ENCODE data around the gene COL6A6.

Gene COL6A6

DNA sequence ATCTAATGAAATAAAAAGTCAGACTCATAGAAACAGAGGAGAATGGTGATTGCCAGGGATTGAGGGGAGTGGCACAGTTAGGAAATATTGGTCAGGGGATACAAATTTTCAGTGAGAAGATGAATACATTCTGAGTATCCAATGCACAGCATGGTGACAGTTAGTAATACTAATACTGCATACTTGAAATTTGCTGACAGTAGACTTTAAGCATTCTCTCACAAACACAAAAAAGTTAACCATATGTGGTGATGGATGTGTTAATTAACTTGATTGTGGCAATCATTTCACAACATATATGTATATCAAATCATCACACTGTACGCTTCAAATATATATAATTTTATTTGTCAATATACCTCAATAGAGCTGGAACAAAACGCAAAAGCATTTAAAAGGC, 9.2 kb upstream of the COL6A6 start:
- H3K36me3 ChIP-seq (ENCODE audit: control insufficient read depth, insufficient read depth, low read length) = no peaks in the 10 kb centered on the region
- H3K9me3 ChIP-seq (ENCODE audit: control insufficient read depth, low read length) = no peaks in the 10 kb centered on the region
- H3K4me1 ChIP-seq (ENCODE audit: control insufficient read depth, insufficient read depth, low read length) = no peaks in the 10 kb centered on the region
- no peak overlapping the region for H3K9ac ChIP-seq (ENCODE audit: low read length)
- H3K27me3 ChIP-seq (ENCODE audit: control insufficient read depth, insufficient read depth, low read length) = no peaks in the 10 kb centered on the region
- no peak overlapping the region for H3K4me3 ChIP-seq (ENCODE audit: low read length)

DNA sequence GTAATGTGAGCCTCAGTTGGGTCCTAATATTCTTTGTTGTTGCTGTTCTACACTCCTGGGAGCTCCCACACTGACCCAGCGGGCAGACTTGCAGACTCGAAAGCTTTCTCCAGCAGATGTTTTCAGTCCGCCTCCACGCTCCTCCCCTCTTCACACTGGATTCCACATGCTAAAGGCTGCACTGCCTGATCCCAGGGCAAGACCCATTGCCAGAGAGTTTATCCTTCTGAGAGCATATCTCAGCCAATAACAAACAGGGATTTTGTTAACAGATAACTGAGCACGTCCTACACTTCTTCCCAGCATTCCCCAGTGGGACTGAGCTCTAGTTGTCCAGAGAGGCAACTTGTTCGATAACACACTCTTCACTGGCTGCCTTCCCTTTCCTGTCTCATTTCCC, 8.0 kb upstream of the COL6A6 start:
- Histone ChIP-seq H3K4me1 (ENCODE audit: control insufficient read depth, insufficient read depth, low read length) (no peaks in the 10 kb centered on the region), H3K9me3 (ENCODE audit: control insufficient read depth, low read length) (no peaks in the 10 kb centered on the region), H3K36me3 (ENCODE audit: control insufficient read depth, insufficient read depth, low read length) (no peaks in the 10 kb centered on the region), H3K27me3 (ENCODE audit: control insufficient read depth, insufficient read depth, low read length) (no peaks in the 10 kb centered on the region), H3K4me3 (ENCODE audit: low read length) (no peak overlapping the region), H3K9ac (ENCODE audit: low read length) (no peak overlapping the region)

DNA sequence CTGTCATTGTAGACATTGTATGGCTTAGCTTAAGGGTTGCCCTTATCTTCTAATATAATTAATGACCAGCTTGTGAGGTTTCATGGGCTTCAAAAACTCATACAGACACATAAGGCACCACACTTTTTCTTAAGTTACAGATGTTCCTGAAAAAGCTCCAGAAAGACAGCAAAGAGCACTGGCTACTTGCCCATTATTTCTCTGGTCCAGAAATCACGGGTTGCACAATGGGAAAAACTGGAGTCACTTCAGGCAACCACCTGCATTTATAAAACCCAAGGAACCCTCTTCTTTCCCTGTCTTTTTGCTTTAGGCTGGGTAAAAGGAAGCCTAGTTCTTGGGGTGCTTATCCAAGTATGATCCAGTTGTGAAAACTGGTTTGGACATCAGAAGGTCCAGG, 2.3 kb upstream of the COL6A6 start:
- H3K36me3 ChIP-seq (ENCODE audit: control insufficient read depth, insufficient read depth, low read length) = no peaks in the 10 kb centered on the region
- peaks cover 12% of the 10 kb centered on the region for H3K27me3 ChIP-seq (ENCODE audit: control insufficient read depth, insufficient read depth, low read length)
- H3K9me3 ChIP-seq (ENCODE audit: control insufficient read depth, low read length) = no peaks in the 10 kb centered on the region
- H3K9ac ChIP-seq (ENCODE audit: low read length) = no peak overlapping the region
- H3K4me1 ChIP-seq (ENCODE audit: control insufficient read depth, insufficient read depth, low read length) = no peaks in the 10 kb centered on the region
- no peak overlapping the region for H3K4me3 ChIP-seq (ENCODE audit: low read length)

DNA sequence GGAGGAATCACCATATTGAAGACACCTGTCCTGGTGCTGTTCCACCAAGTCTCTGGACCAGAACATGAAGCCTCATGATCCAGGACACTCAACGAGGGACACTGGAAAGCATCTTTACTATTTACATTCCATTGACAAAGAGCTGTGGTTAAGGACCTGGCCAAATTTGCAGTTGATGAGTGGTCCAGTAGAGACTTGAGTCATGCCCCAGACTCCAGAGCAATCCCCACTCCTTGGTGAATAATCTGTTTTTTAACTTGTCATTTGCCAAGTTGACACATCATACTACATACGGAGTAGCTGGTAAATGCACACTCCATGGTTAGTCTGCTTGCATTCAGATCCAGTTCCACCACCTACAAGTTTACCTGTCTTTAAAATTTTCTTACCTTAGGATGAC, 1.2 kb upstream of the COL6A6 start:
- Histone ChIP-seq H3K4me3 (ENCODE audit: low read length) (no peak overlapping the region), H3K36me3 (ENCODE audit: control insufficient read depth, insufficient read depth, low read length) (no peaks in the 10 kb centered on the region), H3K9ac (ENCODE audit: low read length) (no peak overlapping the region), H3K27me3 (ENCODE audit: control insufficient read depth, insufficient read depth, low read length) (peaks cover 12% of the 10 kb centered on the region), H3K4me1 (ENCODE audit: control insufficient read depth, insufficient read depth, low read length) (no peaks in the 10 kb centered on the region), H3K9me3 (ENCODE audit: control insufficient read depth, low read length) (no peaks in the 10 kb centered on the region)

DNA sequence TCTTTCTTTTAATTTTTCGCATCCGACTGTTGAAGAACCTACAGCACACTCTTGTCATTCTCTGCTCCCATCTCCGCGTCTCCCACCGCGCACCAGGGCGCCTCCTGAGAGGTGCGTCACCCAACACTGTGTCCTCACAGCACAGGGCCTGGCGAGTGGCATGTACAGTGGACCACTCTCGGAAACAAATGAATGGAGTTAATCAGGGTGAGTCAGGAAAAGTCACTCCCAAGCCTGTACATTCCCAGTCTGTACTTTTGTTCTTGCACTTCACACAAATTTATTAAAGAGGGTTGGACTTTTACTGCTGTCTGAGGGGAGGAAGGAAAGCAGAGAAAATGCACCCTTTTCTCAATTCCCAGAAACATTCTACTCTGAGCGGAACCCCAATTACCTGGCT, 625 bp downstream of the COL6A6 start:
- no peaks in the 10 kb centered on the region for H3K36me3 ChIP-seq (ENCODE audit: control insufficient read depth, insufficient read depth, low read length)
- H3K4me3 ChIP-seq (ENCODE audit: low read length) = no peak overlapping the region
- H3K9me3 ChIP-seq (ENCODE audit: control insufficient read depth, low read length) = no peaks in the 10 kb centered on the region
- peaks cover 12% of the 10 kb centered on the region for H3K27me3 ChIP-seq (ENCODE audit: control insufficient read depth, insufficient read depth, low read length)
- no peaks in the 10 kb centered on the region for H3K4me1 ChIP-seq (ENCODE audit: control insufficient read depth, insufficient read depth, low read length)
- H3K9ac ChIP-seq (ENCODE audit: low read length) = no peak overlapping the region

DNA sequence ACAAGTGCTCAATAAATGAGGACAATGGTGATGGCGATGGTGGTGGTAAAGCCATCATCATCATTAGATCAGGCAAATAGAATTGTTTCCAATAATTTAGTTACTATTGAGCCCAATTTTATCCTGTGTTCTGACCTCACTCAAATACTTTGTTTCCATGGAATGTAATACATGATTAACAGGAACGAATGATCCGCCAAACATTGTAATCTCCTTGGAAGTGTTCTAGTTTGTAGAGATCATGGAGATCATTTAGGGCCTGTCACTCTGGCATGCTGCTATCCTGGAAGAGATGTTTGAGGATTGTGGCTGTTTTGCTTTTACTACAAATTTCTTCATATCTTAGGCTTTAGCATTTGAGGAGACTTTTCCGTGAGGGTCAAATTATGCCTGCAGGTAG, 2.8 kb downstream of the COL6A6 start:
- Histone ChIP-seq H3K4me1 (ENCODE audit: control insufficient read depth, insufficient read depth, low read length) (no peaks in the 10 kb centered on the region), H3K9ac (ENCODE audit: low read length) (no peak overlapping the region), H3K27me3 (ENCODE audit: control insufficient read depth, insufficient read depth, low read length) (peaks cover 12% of the 10 kb centered on the region), H3K4me3 (ENCODE audit: low read length) (no peak overlapping the region), H3K9me3 (ENCODE audit: control insufficient read depth, low read length) (no peaks in the 10 kb centered on the region), H3K36me3 (ENCODE audit: control insufficient read depth, insufficient read depth, low read length) (no peaks in the 10 kb centered on the region)

DNA sequence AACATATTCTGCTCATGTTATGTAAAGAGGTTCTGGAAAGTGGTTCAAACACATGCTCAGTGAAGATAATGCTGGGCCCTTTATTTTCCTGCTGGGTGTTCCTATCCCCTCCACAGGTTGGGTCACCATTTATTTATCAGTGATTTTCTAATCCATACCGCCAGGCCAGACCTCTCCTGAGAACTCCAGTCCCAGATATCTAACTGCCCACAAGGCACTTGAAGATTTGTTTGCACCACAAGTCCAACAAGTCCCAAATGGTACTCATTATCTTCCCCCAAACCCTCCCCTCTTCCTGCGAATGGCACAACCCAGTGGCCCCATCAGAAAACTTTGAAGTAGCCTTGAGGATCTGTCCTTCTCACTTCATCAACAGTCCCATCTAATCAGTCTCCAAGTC, 5.4 kb downstream of the COL6A6 start:
- H3K4me3 ChIP-seq (ENCODE audit: low read length) = no peak overlapping the region
- H3K9me3 ChIP-seq (ENCODE audit: control insufficient read depth, low read length) = no peaks in the 10 kb centered on the region
- no peak overlapping the region for H3K9ac ChIP-seq (ENCODE audit: low read length)
- no peaks in the 10 kb centered on the region for H3K36me3 ChIP-seq (ENCODE audit: control insufficient read depth, insufficient read depth, low read length)
- no peaks in the 10 kb centered on the region for H3K27me3 ChIP-seq (ENCODE audit: control insufficient read depth, insufficient read depth, low read length)
- no peaks in the 10 kb centered on the region for H3K4me1 ChIP-seq (ENCODE audit: control insufficient read depth, insufficient read depth, low read length)

DNA sequence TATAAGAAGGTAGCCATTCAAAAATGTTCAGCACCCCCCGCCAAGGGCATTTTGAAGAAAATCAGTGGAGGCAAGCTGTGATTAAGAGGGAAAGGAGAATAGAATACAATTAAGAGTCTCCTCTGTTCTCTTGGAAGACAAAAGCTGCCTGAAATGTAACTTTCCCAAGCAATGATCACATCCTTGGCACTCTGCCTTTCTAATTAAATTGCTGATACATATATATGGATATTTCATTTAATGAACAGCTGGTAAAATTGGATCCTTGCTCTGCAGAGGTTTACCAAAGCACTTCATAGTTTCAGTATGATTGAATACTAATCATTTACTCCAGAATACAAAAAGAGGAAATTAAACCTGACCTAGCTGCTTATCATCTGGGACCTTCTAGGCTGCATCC, 10.4 kb downstream of the COL6A6 start:
- H3K27me3 ChIP-seq (ENCODE audit: control insufficient read depth, insufficient read depth, low read length) = no peaks in the 10 kb centered on the region
- H3K9me3 ChIP-seq (ENCODE audit: control insufficient read depth, low read length) = no peaks in the 10 kb centered on the region
- H3K36me3 ChIP-seq (ENCODE audit: control insufficient read depth, insufficient read depth, low read length) = no peaks in the 10 kb centered on the region
- H3K4me1 ChIP-seq (ENCODE audit: control insufficient read depth, insufficient read depth, low read length) = no peaks in the 10 kb centered on the region
- H3K4me3 ChIP-seq (ENCODE audit: low read length) = no peak overlapping the region
- H3K9ac ChIP-seq (ENCODE audit: low read length) = no peak overlapping the region

DNA sequence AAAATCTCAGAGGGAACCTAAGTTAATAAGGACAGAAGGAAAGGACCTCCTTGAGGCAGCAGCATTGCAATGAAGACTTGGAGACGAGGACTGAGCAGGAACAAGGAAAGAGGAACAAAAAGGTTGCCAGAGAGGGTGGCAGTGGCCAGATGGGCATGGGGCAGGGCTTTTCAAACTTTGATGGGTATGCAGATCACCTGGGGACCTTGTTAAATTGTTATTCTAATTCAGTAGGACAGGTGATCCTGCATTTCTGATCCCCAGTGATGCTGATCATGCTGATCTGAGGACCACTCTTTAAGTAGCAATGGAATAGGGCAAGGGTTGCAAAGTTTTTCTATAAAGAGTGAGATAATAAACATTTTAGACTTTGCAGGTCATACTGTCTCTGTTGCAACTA, 11.1 kb downstream of the COL6A6 start:
- Histone ChIP-seq H3K9me3 (ENCODE audit: control insufficient read depth, low read length) (no peaks in the 10 kb centered on the region), H3K9ac (ENCODE audit: low read length) (no peak overlapping the region), H3K27me3 (ENCODE audit: control insufficient read depth, insufficient read depth, low read length) (no peaks in the 10 kb centered on the region), H3K36me3 (ENCODE audit: control insufficient read depth, insufficient read depth, low read length) (no peaks in the 10 kb centered on the region), H3K4me3 (ENCODE audit: low read length) (no peak overlapping the region), H3K4me1 (ENCODE audit: control insufficient read depth, insufficient read depth, low read length) (no peaks in the 10 kb centered on the region)

DNA sequence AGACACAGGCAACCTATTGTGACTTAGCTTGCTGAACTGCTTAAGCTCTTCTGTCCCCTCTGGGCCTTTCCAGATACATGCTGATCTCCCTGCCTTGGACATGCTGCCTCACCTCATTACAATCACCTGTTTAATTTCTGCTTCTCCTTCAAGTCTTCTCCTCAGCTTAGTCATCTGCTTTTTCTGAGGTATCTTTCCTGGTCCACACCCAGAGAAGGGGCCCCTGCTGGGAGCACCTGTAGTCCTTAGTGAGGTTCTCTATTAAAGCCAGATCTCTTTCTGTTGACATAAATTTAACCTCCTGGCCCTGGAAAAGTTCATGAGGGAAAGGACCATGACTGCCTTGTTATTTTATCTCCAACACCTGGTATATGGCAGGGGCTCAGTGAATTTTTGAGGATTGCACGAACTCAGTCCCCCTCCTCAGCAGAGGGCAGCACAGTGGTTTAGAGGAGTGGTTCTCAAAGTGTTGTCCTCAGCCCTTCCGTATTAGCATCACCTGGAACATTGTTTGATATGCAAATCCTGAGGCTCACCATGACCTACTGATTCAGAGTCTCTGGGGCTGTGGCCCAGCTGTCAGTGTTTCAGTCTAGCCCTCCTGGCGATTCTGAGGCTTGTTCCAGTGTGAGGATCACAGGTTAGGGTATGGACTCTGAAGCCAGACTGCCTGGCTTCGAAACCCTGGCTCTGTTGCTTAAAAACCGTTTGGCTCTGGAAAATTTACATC, 12.7 kb downstream of the COL6A6 start:
- no peak overlapping the region for H3K9ac ChIP-seq (ENCODE audit: low read length)
- H3K4me1 ChIP-seq (ENCODE audit: control insufficient read depth, insufficient read depth, low read length) = no peaks in the 10 kb centered on the region
- no peak overlapping the region for H3K4me3 ChIP-seq (ENCODE audit: low read length)
- no peaks in the 10 kb centered on the region for H3K9me3 ChIP-seq (ENCODE audit: control insufficient read depth, low read length)
- H3K27me3 ChIP-seq (ENCODE audit: control insufficient read depth, insufficient read depth, low read length) = no peaks in the 10 kb centered on the region
- no peaks in the 10 kb centered on the region for H3K36me3 ChIP-seq (ENCODE audit: control insufficient read depth, insufficient read depth, low read length)

DNA sequence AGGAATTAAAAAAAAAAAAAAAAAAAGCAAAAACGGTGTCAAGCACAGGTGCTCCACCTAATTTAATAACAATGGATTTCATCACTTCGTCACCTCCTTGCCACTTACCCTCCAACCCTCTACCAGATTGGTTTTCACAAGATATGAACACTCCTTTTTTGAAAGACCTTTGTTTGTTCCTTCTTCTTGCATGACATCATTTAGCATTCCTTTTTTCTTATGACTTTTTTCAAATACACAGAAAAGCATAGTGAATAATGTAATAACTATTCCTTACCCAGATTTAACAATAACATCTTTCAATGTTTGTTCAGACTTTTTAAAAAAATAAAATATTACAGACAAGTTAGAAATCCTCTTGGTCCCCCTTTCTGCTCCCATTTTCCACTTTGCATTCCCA, 16.3 kb downstream of the COL6A6 start:
- no peaks in the 10 kb centered on the region for H3K36me3 ChIP-seq (ENCODE audit: control insufficient read depth, insufficient read depth, low read length)
- no peaks in the 10 kb centered on the region for H3K4me1 ChIP-seq (ENCODE audit: control insufficient read depth, insufficient read depth, low read length)
- no peak overlapping the region for H3K9ac ChIP-seq (ENCODE audit: low read length)
- H3K4me3 ChIP-seq (ENCODE audit: low read length) = no peak overlapping the region
- no peaks in the 10 kb centered on the region for H3K9me3 ChIP-seq (ENCODE audit: control insufficient read depth, low read length)
- no peaks in the 10 kb centered on the region for H3K27me3 ChIP-seq (ENCODE audit: control insufficient read depth, insufficient read depth, low read length)

DNA sequence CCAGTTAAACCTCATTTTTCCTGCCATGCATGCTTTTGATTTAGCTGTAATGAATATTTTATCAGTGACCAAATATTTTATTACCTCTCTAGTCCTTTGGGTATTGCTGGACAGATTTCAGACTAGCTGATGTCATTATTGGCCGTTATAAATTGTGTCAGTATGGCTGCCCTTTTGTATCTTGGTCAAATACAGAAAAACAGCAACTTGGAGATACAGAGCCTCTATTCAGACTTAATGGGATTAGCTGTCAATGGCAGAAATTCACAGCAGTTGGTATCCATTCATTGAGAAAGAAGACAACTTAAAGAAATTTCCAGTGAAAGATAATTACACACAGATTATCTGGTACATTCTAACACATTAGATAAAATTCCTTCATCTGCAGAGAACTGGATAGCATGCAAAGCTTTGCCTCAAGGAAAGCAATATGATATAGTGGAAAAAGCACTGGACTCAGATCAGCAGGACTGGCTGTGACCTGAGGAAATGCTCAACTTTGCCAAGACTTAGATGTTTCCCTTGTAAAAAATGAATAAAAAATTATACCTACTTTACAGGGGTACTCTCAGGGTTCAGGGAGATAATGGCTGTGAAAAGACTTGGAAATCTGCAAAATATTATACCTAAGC, 20.8 kb downstream of the COL6A6 start:
- Histone ChIP-seq H3K4me3 (ENCODE audit: low read length) (no peak overlapping the region), H3K9me3 (ENCODE audit: control insufficient read depth, low read length) (no peaks in the 10 kb centered on the region), H3K9ac (ENCODE audit: low read length) (no peak overlapping the region), H3K36me3 (ENCODE audit: control insufficient read depth, insufficient read depth, low read length) (no peaks in the 10 kb centered on the region), H3K4me1 (ENCODE audit: control insufficient read depth, insufficient read depth, low read length) (no peaks in the 10 kb centered on the region), H3K27me3 (ENCODE audit: control insufficient read depth, insufficient read depth, low read length) (no peaks in the 10 kb centered on the region)

Data from mucosa of stomach (tissue), 1 donor.